GM21360 (cell line): ENCODE results near the gene LAMA3.

Source experiments
- ATAC-seq: cut with Tn5 transposase; IDR thresholded peaks from one replicate; pipeline ENCODE4 v1.9.1; 2021; ENCODE audit warnings: mild to moderate bottlenecking, moderate library complexity; ENCODE audit not compliant: unreplicated experiment

The LAMA3 gene

DNA sequence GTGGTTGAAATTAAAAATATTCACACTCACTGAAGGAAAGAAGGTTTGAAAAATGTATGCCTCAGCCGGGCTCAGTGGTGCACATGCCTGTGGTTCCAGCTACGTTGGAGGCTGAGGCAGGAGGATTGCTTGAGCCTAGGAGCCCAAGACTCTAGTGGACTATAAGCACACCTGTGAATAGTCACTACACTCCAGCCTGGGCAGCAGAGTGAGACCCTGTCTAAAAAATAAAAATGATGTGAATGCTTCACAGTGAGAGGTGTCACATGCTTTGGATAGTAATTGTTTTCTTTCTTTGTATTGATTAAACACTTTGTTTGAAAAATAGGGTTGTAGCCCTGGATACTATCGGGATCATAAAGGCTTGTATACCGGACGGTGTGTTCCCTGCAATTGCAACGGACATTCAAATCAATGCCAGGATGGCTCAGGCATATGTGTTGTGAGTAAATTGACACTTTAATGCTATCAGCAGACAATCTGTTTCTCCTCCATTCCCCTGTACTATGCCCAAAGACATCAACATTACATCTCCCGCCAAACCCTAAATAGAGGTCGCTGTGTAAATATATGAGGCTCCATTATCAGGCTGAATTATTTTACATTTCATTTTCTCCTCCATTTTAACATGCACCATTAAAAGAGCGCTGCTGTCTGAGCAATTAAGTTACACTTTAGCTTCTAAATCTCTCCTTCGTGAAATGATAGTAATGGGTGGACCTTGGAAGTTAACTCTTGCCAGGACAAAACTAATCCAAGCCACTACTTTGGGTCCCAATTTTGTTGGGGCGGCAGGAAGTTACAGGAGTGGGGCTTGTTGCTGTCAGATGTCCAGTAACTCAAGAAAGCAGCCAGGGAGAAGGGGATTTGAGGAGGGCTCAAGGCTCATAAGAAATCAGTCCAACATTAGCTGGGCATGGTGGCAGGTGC lies 187.0 kb downstream of the LAMA3 start:
- ATAC-seq, result no peak

DNA sequence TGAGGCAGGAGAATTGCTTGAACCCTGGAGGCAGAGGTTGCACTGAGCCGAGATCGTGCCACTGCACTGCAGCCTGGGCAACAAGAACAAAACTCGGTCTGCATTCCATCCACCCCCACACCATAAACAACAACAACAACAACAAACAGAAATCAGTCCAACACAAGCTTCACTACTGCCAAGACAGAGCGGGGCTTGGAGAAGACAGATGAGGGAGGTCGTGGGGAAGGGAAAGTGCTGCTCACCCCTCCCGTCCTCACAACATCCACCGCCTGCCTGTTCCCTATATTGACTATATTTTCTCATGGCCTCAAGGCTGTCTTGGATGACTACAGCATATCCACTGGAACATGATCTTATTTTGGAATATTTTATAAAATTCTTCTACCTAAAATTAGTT lies 187.7 kb downstream of the LAMA3 start:
- no peak for ATAC-seq

DNA sequence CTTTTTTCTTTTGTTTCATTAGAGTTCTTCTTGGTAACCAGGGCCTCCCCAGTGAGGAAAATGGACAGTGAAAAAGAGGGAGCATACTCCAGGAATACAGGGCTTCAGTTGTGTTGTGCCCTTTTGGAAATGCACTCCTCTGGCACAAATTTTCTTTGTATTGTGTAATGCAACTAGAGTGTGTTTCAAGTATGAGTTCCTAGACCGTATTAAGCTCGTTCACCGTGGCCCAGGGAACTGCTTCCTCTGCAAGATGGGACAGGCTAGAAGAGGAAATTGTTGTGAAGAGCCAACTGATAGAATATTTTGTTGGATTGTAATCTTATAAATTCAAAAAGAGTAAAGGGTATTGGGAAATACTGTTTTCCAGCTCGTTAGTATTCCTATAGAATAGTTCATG lies 188.1 kb downstream of the LAMA3 start:
- ATAC-seq, result no peak

DNA sequence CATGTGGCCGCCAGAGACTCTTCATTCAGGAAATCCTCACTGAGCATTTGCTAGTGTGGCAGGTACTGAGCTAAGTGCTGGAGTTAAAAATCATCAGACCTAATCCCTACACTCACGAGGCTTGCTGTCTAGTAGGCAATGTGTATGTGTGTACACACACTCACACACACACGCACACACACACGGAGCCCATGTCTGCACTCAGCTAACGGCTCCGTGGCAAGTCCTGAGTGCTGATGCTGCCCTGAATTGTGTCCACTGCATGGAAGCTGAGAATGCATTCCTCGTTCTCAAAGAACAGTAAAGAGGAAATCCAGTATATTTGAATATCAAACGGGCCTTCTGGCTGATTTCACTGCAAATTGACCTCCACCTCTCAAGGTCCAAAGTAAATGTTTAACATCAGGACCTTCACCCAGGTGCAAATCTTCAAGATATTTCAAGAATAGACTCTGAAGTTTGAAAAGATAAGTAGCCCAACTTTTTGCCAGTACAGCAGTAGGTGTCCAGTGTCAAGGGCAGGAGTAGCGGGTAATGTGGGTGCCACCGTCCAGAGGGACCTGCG lies 189.2 kb downstream of the LAMA3 start:
- no peak for ATAC-seq

DNA sequence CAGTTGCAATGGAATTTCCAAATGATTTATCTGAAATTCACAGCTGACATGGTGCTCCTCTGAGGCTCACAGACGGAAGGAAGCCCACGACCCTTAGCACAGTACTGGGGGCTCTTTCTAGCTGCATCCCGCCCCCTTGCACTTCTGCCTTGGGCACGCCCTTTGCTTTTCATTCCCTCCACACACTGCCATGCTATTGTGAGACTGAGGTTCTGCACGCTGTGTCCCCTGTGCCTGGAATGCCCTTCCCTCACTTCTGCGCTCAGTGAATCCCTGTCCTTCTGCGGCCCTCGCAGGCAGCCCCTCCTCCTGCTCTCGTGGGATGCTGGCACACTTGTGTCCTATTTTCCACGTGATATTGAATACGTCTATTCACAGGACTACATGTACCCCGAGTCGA lies 189.9 kb downstream of the LAMA3 start:
- no peak for ATAC-seq

DNA sequence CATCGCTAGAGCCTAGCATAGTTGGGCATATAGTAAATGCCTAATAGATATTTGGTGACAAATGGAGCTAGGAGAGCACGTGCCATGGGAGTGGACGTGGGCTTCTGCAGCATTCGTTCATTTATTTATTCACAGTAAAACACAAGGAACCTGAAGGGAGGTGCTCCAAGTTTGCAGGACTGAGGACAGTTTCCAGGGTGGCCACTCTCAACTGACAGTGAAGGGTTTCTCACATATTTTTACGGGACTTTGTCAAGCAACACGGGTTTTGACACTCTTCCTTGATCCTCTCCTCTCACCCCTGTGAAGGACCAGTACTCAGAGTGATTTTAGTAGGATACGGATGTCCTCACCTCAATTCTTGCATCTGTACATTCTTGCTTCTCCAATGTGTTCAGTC lies 190.3 kb downstream of the LAMA3 start:
- no peak for ATAC-seq

DNA sequence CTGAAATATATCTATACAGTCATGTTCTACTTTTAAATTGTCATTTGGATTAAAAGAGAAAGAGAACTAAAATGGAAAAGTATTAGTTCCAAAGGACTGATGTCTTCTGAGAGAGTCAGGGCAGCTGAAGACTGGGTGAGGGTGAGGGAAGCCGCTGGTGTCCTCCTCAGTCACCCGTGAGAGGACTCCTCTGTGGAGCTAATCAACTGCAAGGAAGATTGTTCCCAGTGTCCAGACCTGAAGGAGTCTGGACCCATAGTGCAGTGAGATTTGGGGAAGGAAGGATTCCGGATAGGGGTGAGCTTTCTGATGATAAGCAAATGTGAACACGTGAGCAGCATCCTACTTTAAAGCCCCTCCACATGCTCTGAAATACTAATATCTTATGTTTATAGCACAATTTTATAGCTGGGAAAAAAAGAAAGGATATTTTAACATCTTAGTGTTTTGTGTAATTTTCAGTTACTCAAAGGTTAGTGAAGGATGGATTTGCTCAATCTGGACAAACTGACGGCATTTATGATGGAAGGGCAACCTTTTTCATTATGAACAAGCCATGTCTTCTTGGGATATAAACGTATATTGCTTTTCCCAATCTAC lies 190.8 kb downstream of the LAMA3 start:
- ATAC-seq, result no peak

DNA sequence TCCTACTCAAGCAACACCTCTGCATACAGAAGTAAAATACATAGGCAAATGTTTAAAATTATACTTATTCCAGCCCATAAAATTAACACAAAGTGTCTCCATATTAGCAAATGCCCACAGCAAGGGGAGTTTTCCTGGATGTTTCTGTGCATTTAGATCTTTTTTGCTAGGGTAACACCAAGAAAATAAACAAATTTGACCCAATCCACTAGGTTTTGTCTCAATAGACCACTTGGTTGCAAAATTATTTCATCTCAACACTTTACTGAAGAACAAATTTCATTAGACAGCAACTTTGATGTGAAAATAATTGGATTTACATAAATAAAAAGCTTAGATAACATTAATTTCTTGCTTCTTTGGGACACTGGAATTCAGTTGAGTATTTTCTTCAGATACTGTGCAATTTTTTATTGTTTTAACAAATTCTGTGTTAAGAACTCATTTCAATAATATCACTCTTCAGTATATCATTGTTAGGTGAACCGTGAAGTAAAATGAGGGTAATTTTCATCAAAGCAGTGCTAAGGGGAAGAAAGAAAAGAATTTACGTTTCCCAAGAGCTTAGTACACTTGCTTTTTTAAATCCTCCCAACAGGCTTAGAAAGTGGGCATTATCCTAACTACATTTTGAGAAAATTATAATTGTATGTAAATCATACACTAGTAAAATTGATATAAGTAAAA lies 191.8 kb downstream of the LAMA3 start:
- no peak for ATAC-seq

DNA sequence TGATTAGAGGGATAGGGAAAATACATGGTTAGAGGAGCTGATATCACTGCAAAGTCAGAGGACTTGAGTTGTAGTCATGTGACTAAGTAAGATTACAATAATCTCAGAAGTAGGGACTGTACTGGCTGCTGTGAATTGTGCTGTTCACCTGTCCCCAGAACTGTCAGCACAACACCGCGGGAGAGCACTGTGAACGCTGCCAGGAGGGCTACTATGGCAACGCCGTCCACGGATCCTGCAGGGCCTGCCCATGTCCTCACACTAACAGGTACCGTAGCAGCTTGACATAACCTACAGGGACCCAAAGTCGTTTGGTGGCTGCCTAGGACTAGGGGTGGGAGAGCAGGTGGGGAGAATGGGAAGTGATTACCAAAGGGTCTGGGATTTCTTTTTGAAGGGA lies 192.5 kb downstream of the LAMA3 start:
- no peak for ATAC-seq

DNA sequence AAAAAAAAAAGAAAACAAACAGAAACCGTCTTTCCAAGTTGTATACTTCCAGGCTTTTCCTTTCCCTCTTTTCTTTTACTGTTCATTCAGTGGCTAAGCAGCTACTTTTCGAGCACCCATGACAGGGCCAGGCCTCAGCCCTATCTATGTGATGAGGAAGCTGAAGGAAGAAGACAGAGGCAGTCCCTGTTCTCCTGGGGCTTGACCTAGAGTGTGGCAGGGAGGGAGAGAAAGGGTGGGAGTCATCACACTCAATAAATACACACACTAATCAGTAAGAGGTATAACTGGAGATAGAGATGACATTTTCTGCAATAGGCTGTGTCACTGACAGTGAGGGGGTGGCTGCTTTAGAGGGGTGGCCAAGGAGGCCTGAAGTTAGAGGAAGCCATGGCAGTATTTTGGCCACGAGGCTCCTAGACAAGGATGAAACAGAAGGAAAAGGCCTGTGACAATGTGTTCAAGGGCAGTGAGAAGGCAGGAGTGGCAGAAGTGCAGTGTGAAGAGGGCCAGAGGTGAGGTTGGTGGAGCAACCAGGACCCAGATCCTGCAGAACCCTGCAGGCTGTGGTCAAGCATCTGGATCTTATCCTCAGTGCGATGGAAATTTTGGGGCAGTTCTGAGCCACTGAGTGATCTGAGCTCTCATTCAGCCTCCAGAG lies 193.5 kb downstream of the LAMA3 start:
- no peak for ATAC-seq

DNA sequence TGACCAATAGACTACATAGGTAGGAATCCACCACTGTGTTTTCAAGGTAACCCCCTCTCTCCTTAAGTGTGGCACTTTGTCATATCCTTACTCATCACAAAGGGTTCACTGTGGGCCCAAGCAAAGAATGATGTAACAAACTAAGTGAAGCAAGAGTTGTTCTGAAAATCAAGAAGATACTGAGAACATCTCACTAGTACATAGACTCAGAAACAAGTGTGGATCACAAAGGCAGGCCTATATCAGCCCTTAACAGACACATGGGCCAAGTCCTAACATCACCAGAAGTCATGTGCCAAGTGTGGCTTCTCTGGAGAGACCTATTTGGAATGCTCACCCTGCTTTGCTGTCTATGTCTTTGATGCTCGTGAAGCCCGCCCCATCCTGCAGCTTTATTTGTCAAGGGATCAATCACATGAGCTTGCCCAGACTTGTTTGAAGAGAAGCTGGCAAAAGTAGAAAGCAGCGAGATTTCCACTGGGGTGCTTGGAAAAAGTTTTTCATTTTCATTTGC lies 194.1 kb downstream of the LAMA3 start:
- no peak for ATAC-seq

DNA sequence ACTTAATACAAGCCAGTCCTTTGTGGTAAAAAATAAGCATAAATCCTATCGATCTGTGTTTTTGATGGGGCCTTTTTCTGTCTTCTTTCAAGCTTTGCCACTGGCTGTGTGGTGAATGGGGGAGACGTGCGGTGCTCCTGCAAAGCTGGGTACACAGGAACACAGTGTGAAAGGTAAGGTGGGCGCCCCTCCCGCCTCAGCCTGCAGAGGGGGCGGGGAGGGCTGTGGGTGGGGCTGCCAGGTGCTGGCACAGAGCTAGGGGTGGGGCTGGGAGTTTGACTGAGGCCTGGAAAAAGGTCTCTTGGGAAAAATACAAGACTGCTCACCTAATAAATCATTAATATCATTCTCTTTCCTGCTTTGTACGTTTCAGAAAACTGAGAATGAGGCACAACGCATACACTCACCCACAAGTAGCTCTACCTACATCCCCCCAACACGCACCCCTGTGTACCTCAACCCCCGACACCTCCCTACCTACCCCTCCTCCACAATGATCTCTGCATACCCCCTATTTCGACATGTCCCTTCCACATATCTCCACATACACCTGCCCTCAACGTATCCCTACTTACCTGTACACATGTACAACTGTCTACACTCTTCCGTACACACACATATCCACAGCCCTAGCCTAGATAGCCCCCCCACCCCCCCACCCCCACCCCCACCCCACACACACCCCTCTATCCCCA lies 195.6 kb downstream of the LAMA3 start:
- ATAC-seq, result no peak

DNA sequence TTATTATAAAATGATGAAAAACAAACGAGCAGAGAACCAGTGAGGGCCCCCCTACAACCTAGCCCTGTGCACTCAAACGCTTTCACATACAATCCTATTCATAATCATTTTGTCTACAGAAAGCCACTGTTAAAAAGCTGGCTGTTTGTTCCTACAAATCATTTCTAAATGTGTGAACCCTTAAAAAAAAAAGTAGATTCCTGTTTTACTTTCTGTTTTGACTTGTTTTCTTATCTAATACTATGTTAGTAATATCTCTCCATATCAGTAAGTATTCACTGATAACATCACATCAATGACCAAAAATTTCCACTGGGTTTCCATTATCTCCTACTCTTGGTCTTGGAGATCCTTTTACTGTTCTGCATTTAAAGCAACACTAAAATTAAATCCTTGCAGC lies 196.5 kb downstream of the LAMA3 start:
- ATAC-seq, result no peak

DNA sequence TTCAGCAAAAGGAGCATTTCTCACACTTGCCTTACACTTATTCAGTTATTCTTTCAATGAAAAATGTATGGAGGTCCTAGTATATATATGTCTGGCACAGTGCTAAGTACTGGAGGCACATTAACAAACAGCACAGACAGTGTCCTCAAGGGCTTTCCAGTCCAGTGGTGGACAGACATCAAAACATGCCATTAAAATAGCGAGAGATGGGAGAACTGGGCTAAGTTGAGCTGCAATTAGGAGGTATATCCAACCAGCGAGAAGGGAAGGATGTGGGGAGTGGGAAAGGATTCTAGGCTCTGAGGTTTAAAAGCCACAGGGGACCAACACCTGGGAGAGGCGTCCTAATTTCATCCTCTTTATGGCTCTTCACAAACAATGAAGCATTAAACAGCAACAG lies 197.8 kb downstream of the LAMA3 start:
- no peak for ATAC-seq

DNA sequence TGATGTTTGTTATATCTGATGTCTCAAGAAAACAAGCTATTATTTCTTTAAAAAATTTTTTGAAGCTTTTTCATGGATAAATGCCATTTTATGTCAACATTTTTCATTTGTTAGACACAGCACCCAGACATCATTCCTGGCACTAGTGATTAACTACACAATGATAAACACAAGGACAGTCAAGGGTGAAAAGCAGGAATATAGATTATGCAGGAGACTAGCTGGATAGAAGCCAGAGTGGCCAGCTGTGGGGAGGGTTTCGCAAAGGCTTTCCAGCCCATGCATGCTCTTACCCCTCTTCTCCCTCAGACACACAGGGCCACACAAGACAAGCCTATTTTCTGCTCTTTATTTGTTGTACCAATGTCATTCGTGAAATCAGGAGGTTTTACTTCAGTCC lies 198.2 kb downstream of the LAMA3 start:
- ATAC-seq, result no peak

DNA sequence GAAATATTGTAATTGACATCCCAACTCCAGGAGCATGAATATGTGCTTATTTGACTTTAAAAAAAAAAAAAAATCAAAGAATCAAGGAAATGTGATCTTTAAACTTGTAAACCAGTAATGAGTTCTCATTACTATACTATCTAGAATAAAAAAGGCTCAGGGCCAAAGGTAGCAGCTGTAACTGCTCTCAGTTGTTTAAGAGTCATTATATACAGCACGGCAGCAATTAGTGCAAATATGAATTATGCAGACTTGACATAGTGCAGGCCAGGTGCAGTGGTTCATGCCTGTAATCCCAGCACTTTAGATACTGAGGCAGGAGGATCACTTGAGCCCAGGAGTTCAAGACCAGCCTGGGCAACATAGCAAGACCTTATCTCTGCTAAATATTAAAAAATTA lies 199.6 kb downstream of the LAMA3 start:
- ATAC-seq, result no peak

DNA sequence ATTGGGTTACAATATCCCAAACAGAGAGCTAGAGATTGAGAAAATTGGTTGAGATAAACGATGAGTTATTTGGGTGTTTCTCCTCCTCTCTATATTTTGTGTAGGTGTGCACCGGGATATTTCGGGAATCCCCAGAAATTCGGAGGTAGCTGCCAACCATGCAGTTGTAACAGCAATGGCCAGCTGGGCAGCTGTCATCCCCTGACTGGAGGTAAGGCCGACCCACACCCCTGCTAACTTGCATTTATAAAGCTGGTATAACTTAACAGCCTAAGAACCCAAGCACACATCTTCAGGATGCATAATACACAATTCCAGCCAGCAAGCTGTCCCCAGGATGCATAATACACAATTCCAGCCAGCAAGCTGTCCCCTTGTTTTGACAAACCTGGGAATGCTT lies 200.7 kb downstream of the LAMA3 start:
- ATAC-seq, result no peak

DNA sequence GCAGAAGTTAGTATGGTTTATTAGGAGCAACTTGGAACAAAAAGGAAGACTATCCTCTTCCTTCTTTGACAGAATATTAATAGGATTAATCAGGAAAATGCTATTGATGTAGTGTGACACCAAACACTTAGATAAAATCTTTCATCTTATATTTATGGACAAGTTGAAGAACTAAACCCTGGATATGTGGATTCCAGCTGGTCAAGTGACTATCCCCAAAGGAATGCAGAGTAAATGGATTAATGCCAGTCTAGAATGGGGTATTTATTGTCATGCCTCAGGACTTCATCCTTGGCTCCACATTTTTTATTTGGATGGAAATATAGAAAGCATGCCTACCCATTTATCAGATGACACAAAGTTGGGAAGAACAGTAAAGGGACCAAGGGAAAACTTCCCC lies 201.3 kb downstream of the LAMA3 start:
- ATAC-seq, result no peak

DNA sequence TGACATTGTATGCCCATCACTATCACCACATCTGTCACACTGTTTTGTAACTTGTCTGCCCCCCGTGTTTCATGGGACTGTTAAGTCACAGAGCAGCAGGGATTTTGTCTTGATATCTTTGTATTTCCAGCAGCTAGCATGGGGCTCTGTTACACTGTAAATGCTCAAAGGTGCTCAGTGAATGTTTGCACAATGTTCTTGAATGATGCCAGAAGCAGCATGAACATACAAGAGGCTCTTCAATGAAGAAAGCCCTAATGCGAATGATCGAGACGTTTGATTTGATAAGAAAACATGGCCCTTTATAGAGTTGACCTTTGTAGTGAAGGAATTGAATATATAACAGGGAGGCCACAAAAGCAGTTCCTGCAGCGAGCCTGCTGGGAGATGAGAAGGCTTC lies 204.4 kb downstream of the LAMA3 start:
- no peak for ATAC-seq

DNA sequence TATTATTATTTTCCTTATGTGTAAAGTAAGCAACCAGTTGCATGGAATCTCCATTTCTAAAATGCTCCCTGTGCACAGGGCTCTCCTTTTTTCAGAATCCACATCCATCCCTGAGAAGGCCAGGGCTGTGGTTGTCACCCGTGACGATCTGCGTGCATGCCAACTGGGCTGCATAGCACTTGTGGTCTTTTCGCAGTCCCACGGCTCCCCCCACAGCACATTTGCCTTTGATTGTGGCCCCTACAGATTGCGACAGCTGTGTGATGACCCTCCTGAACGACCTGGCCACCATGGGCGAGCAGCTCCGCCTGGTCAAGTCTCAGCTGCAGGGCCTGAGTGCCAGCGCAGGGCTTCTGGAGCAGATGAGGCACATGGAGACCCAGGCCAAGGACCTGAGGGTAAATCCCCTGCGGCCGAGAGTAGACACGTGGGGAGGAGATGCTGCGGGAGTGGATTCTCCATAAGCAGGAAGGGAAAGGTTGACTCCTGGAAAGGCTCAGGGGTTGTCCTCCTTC lies 205.5 kb downstream of the LAMA3 start:
- no peak for ATAC-seq
